ENCODE results near the gene PSG1.
"Not testable (repeated sequence)": the region's sequence is repeated elsewhere in the genome, so short reads cannot be mapped to it uniquely, and the experiment has no call there.

The PSG1 gene

GRCh38 chr19:42879613-42880012 lies at the start of gene PSG1:
Gene PSG1 (minus strand): TSS chr19:42879713. CDS start chr19:42879581, 132 bp downstream.
- no peak for DNase-seq (ENCODE audit: low read depth)

GRCh38 chr19:42928896-42929295 lies 49.4 kb upstream of the PSG1 start:
- DNase-seq (ENCODE audit: low read depth): no peak

- DNase-seq (ENCODE audit: low read depth): no peak
Observed at GRCh38 chr19:42926781-42927180, 47.3 kb upstream of the PSG1 start.

- not testable (repeated sequence) for DNase-seq (ENCODE audit: low read depth)
Observed at GRCh38 chr19:42923106-42923505, 43.6 kb upstream of the PSG1 start.

- not testable (repeated sequence) for DNase-seq (ENCODE audit: low read depth)
Observed at GRCh38 chr19:42920971-42921370, 41.5 kb upstream of the PSG1 start.

- no peak for DNase-seq (ENCODE audit: low read depth)
Observed at GRCh38 chr19:42919757-42920079, 40.2 kb upstream of the PSG1 start.

- not testable (repeated sequence) for DNase-seq (ENCODE audit: low read depth)
Observed at GRCh38 chr19:42919070-42919756, 39.7 kb upstream of the PSG1 start.

- not testable (repeated sequence) for DNase-seq (ENCODE audit: low read depth)
Observed at GRCh38 chr19:42918377-42919069, 39.0 kb upstream of the PSG1 start.

- DNase-seq (ENCODE audit: low read depth): not testable (repeated sequence)
Observed at GRCh38 chr19:42917634-42918033, 38.1 kb upstream of the PSG1 start, which contains the start of gene PSG6. Gene PSG6 (minus strand): TSS chr19:42917894. CDS start chr19:42917792, 102 bp downstream.

- DNase-seq (ENCODE audit: low read depth): not testable (repeated sequence)
Observed at GRCh38 chr19:42916931-42917330, 37.4 kb upstream of the PSG1 start.

- not testable (repeated sequence) for DNase-seq (ENCODE audit: low read depth)
Observed at GRCh38 chr19:42913516-42913915, 34.0 kb upstream of the PSG1 start.

GRCh38 chr19:42912941-42913340 lies 33.4 kb upstream of the PSG1 start:
- DNase-seq (ENCODE audit: low read depth): not testable (repeated sequence)

- not testable (repeated sequence) for DNase-seq (ENCODE audit: low read depth)
Observed at GRCh38 chr19:42911731-42912130, 32.2 kb upstream of the PSG1 start.

- not testable (repeated sequence) for DNase-seq (ENCODE audit: low read depth)
Observed at GRCh38 chr19:42906162-42906561, 26.6 kb upstream of the PSG1 start.

GRCh38 chr19:42900561-42900960 lies 21.0 kb upstream of the PSG1 start:
- DNase-seq (ENCODE audit: low read depth): not testable (repeated sequence)

GRCh38 chr19:42899674-42900073 lies 20.2 kb upstream of the PSG1 start:
- DNase-seq (ENCODE audit: low read depth): not testable (repeated sequence)

- DNase-seq (ENCODE audit: low read depth): not testable (repeated sequence)
Observed at GRCh38 chr19:42899110-42899509, 19.6 kb upstream of the PSG1 start.

- not testable (repeated sequence) for DNase-seq (ENCODE audit: low read depth)
Observed at GRCh38 chr19:42898656-42899055, 19.1 kb upstream of the PSG1 start.

GRCh38 chr19:42897729-42898128 lies 18.2 kb upstream of the PSG1 start:
- not testable (repeated sequence) for DNase-seq (ENCODE audit: low read depth)

GRCh38 chr19:42890446-42890845 lies 10.9 kb upstream of the PSG1 start:
- DNase-seq (ENCODE audit: low read depth): not testable (repeated sequence)

GRCh38 chr19:42887876-42888445 lies 8.4 kb upstream of the PSG1 start:
- not testable (repeated sequence) for DNase-seq (ENCODE audit: low read depth)

- DNase-seq (ENCODE audit: low read depth): not testable (repeated sequence)
Observed at GRCh38 chr19:42882730-42883129, 3.2 kb upstream of the PSG1 start.

GRCh38 chr19:42882010-42882409 lies 2.5 kb upstream of the PSG1 start:
- not testable (repeated sequence) for DNase-seq (ENCODE audit: low read depth)

All from stimulated activated CD8-positive, alpha-beta memory T cell treated with anti-CD3 and anti-CD28 coated beads, Interleukin-12 subunit alpha, Interleukin-12 subunit beta, amount 100 ng/mL, for 1 hour (primary cell).